Lower leg skin (tissue), 4 donors: ENCODE results near the gene IL1R1. TPM values are rescaled to one million over a fixed set of nuclear protein-coding genes. Genes with fewer than 3 reads are reported as not detected.
"Not testable (repeated sequence)": the region's sequence is repeated elsewhere in the genome, so short reads cannot be mapped to it uniquely, and the experiment has no call there.

ENCODE experiments used
- DNase-seq, 2 donors: peaks; one replicate each; pipeline ENCODE4 v3.0.0-alpha.2; 2019; ENCODE audit warnings: low spot score in 2 of 2
- H3K4me3 ChIP-seq: fragments of 200-600 bp; sonication (generic); 2 replicates; pipeline ENCODE4 v1.5.1; 2017; ENCODE audit warnings: mild to moderate bottlenecking, low read depth; ENCODE audit not compliant: poor library complexity, severe bottlenecking
- POLR2A ChIP-seq, 2 donors: fragments of 450-650 bp; IDR thresholded peaks; one replicate each; pipeline ENCODE4 v1.6.1; 2016 to 2017; ENCODE audit warnings: antibody characterized with exemption in 2 of 2, mild to moderate bottlenecking in 1 of 2, moderate library complexity in 1 of 2
- WGBS, 2 donors: methylation state at CpG; one replicate each; pipeline ENCODE4 v1.1.5; 2018; 5-methylcytosine and 5-hydroxymethylcytosine counted together
- intact Hi-C: fragments of 100-400 bp; cut with DNase I; formaldehyde crosslinking; loops from one replicate; pipeline ENCODE4 v1.15.0; 2023; ENCODE audit warnings: low total_unique reads
- total RNA-seq, 4 donors: library from RNA; depleted of rRNA; stranded (reverse); fragments of >200 nt; gene quantifications; one replicate each; pipeline ENCODE4 v1.1.0, GENCODE V29; 2016
- TF ChIP-seq, protein P1 (sequence below), 3 donors: fragments of 450-650 bp; IDR thresholded peaks; one replicate each; pipeline ENCODE4 v1.5.1; 2016; ENCODE audit warnings: antibody characterized with exemption in 3 of 3, mild to moderate bottlenecking in 3 of 3, moderate library complexity in 2 of 3

The IL1R1 gene
- total RNA-seq, 4 donors from 2014 or later, result 43.2 to 92.9 (median 53.0) TPM

DNA sequence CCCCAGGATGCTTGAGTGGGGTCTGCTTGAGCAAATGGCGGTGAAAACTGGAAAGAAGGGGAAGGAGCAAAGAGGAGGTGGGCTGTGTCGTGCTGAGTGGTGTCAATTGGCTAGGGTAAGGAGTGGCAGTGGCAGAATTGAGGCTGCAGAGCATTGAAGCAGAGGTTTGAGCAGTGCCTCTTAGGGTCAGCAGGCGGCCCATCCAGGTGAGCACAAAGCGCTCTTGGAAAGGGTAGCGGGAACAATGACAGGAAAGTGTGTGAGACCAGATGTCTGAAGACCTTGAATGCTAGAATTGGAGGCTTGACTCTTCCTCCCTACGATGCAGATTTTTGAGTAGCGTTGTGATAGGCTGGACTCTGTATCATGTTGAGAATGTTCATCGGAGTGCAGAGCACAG lies 39.3 kb upstream of the IL1R1 start:
- intact Hi-C loops, result no loop called here
- DNase-seq, result no peak
- 89 to 96% methylated on average over 8 of the region's 8 CpGs for WGBS, 2 donors
- no peak overlapping the region for H3K4me3 ChIP-seq
- TF ChIP-seq, protein P1, sequence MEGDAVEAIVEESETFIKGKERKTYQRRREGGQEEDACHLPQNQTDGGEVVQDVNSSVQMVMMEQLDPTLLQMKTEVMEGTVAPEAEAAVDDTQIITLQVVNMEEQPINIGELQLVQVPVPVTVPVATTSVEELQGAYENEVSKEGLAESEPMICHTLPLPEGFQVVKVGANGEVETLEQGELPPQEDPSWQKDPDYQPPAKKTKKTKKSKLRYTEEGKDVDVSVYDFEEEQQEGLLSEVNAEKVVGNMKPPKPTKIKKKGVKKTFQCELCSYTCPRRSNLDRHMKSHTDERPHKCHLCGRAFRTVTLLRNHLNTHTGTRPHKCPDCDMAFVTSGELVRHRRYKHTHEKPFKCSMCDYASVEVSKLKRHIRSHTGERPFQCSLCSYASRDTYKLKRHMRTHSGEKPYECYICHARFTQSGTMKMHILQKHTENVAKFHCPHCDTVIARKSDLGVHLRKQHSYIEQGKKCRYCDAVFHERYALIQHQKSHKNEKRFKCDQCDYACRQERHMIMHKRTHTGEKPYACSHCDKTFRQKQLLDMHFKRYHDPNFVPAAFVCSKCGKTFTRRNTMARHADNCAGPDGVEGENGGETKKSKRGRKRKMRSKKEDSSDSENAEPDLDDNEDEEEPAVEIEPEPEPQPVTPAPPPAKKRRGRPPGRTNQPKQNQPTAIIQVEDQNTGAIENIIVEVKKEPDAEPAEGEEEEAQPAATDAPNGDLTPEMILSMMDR (IDR thresholded peaks at IDR 0.05), result no peak
- no peak for TF ChIP-seq POLR2A (IDR thresholded peaks at IDR 0.05)

DNA sequence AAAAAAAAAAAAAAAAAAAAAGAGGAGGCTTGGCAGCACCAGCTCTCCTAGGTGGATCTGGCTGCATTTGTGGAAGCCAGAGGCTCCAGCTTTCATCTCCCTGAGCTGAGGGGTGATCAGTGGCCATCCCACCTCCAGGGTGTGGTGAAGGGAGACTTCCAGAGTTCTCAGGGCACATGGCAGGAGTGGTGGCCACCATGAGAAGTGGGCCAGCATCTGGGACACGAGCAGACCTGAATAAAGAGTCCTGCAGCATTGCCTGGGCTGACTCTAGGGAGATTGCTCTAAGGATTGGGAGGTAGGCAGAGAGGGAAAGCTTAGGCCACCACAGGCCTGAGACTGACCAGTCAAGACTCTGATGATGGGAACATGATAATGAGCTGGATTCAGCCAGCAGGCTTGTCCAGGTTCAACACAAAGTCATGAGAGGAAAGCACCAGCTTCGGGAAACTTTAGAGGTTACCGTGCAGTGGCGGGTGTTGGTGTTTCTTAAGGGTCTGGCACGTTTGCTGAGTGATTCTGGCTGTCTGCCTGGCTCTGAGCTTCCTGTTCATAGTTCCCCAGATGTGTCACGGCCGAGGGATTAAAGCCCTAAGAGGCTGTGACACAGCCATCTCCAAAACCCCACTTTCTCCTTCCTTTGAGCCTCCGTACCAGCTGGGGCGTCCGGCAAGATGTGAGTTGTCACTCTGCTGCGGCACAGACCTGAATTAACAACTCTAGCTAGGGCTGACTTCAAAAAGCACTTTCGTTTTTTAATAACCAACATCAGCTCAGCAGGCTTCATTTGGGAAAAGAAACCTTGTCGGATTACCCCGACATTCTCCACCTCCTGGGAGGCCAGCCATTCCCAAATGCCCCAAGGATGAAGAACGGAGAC lies 38.3 kb upstream of the IL1R1 start:
- no peak for TF ChIP-seq POLR2A (IDR thresholded peaks at IDR 0.05)
- TF ChIP-seq, protein P1 (IDR thresholded peaks at IDR 0.05), result no peak
- intact Hi-C loops, result no loop called here
- DNase-seq, result peak; percentile 77 to 93
- 4% methylated on average over 14 to 15 of the region's 15 CpGs for WGBS, 2 donors
- peak overlapping the region; percentile 5 for H3K4me3 ChIP-seq

DNA sequence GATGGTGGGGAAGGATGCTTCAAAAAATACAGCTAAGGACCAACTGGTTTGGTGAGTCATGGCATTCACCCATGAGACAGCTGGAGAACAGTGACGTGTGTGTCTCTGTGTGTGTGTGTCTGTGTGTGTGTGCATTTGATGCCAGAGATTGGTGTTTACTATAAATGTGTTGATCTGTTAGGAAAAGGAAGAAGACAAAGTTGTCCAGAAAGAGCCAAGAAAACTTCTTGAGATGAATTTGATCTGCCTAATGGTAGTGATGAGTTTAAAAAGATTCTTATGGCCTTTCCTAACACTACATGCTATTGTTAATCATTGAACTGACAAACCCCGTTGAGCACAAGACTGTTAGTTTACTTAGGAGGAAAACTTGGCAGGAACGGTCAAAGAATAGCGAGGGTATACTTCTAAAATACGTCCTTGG lies 36.4 kb upstream of the IL1R1 start:
- DNase-seq, result no peak
- intact Hi-C loops, result no loop called here

DNA sequence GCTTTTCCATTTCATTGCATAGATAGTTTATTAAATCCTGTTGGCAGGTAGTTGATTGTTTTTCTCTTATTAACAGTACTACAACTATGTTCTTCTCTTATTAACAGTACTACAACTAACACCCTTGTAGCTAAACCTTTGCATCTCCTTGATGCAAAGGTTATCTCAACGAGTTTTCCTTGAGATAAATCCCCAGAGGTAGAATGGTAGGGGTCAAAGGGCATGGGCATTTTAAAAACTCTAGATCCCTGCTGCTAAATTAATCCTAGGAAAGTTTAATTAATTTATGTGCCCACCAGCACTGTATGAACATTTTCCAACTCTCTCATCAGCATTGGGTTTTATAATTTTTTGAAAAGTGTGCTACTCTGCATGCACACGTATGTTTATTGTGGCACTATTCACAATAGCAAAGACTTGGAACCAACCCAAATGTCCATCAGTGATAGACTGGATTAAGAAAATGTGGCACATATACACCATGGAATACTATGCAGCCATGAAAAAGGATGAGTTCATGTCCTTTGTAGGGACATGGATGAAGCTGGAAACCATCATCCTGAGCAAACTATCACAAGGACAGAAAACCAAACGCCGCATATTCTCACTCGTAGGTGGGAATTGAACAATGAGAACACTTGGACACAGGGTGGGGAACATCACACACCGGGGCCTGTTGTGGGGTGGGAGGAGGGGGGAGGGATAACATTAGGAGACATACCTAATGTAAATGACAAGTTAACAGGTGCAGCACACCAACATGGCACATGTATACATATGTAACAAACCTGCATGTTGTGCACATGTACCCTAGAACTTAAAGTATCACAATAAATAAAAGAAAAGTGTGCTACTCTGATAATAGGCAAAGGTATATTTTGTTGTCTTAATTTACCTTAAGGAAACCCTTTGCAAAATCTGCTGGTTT lies 35.5 kb upstream of the IL1R1 start:
- H3K4me3 ChIP-seq, intact Hi-C loops, DNase-seq: not testable (repeated sequence)
- WGBS, 2 donors, result 71 to 93% methylated on average over 6 of the region's 6 CpGs

More for the DNA sequence above, 36.4 kb upstream of the IL1R1 start:
- 68 to 80% methylated on average over 5 of the region's 5 CpGs for WGBS, 2 donors
- H3K4me3 ChIP-seq, result no peak overlapping the region
- TF ChIP-seq, protein P1 (IDR thresholded peaks at IDR 0.05), result no peak
- TF ChIP-seq POLR2A (IDR thresholded peaks at IDR 0.05), result no peak

DNA sequence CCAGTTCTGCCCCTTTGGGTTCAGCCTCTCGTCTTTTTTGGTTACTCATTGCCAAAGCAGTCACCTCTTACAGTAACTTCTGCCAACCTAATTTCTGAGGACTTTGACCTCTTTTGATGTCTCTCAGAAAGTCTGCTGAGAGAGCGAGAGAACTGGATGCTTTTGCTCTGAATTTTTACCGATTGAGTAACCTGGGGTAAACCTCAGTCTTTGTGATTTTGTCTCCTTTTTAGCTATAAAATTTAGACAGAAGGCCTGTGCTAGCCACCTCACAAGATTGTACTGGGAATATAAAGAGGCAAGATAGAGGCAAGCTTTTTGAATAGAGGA lies 34.8 kb upstream of the IL1R1 start:
- 89% methylated on average over 3 of the region's 3 CpGs for WGBS, 2 donors
- intact Hi-C loops, result no loop called here
- TF ChIP-seq POLR2A (IDR thresholded peaks at IDR 0.05), result no peak
- no peak for DNase-seq
- H3K4me3 ChIP-seq, result no peak overlapping the region

DNA sequence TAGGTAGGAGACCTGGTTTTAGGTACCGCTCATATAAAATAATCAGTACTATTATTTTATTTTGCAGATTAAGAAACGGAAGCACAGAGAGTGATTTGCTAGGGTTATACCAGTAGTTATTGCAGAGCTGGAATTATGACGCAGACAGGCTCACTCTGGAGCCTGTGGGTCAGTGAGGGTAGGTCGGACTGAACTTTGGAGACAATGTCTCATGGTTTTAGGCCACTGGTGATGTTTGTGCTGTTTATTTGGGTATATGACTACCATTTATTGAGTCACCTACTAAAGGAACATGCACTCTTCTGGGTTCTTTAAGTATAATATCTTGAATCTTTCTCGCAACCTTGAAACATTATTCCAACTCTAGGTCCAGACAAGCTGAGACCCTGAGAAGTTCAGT lies 33.5 kb upstream of the IL1R1 start:
- no peak for TF ChIP-seq POLR2A (IDR thresholded peaks at IDR 0.05)
- TF ChIP-seq, protein P1 (IDR thresholded peaks at IDR 0.05), result no peak
- intact Hi-C loops, result no loop called here
- 87 to 95% methylated on average over 5 of the region's 5 CpGs for WGBS, 2 donors
- no peak overlapping the region for H3K4me3 ChIP-seq
- DNase-seq, result no peak
